ENCODE measurements around the gene SUSD4.

The SUSD4 gene

GRCh38 chr1:223208164-223209076, 155.6 kb downstream of the SUSD4 start:
- DNase-seq = no peak

- no peak for DNase-seq
Measured at GRCh38 chr1:223207293-223208066, 156.5 kb downstream of the SUSD4 start.

GRCh38 chr1:223204424-223204823, 159.6 kb downstream of the SUSD4 start:
- DNase-seq = no peak

- no peak for DNase-seq
Measured at GRCh38 chr1:223203694-223204093, 160.3 kb downstream of the SUSD4 start.

- DNase-seq = no peak
Measured at GRCh38 chr1:223203034-223203408, 161.0 kb downstream of the SUSD4 start.

GRCh38 chr1:223202376-223203033, 161.5 kb downstream of the SUSD4 start:
- no peak for DNase-seq

- peak; percentile 29 for DNase-seq
Measured at GRCh38 chr1:223201967-223202366, 162.0 kb downstream of the SUSD4 start.

- no peak for DNase-seq
Measured at GRCh38 chr1:223200903-223201302, 163.1 kb downstream of the SUSD4 start.

GRCh38 chr1:223199094-223199647, 164.8 kb downstream of the SUSD4 start:
- DNase-seq = peak; percentile 39

GRCh38 chr1:223198628-223198965, 165.4 kb downstream of the SUSD4 start:
- DNase-seq = no peak

- no peak for DNase-seq
Measured at GRCh38 chr1:223197923-223198627, 165.9 kb downstream of the SUSD4 start.

- no peak for DNase-seq
Measured at GRCh38 chr1:223189903-223190724, 173.9 kb downstream of the SUSD4 start.

- no peak for DNase-seq
Measured at GRCh38 chr1:223189525-223189902, 174.5 kb downstream of the SUSD4 start.

- DNase-seq = no peak
Measured at GRCh38 chr1:223188618-223189356, 175.2 kb downstream of the SUSD4 start.

GRCh38 chr1:223186800-223187199, 177.2 kb downstream of the SUSD4 start:
- DNase-seq = no peak

GRCh38 chr1:223183268-223183862, 180.6 kb downstream of the SUSD4 start:
- no peak for DNase-seq

GRCh38 chr1:223180731-223181321, 183.2 kb downstream of the SUSD4 start:
- DNase-seq = no peak

- no peak for DNase-seq
Measured at GRCh38 chr1:223179786-223180185, 184.2 kb downstream of the SUSD4 start.

- no peak for DNase-seq
Measured at GRCh38 chr1:223179280-223179679, 184.7 kb downstream of the SUSD4 start.

- peak; percentile 16 for DNase-seq
Measured at GRCh38 chr1:223177681-223178080, 186.3 kb downstream of the SUSD4 start.

Data from DMS53 (cell line).